Keratinocyte (primary cell): ENCODE measurements around the gene CARD11. TPM values are rescaled to one million over a fixed set of nuclear protein-coding genes. Genes with fewer than 3 reads are reported as not detected.

Experiments used
- DNase-seq: peaks from one replicate; pipeline ENCODE4 v3.0.0-alpha.2; 2011; ENCODE audit warnings: low read depth, missing footprints, low spot score
- FAIRE-seq: peaks from 2 replicates; lab custom pipeline; 2011; peaks lifted over from hg19 to GRCh38; lab: Jason Lieb, UNC
- H2AFZ ChIP-seq: 2 replicates; pipeline ENCODE4 v1.6.0; 2012; ENCODE audit warnings: low read length, control low read depth, inconsistent platforms; ENCODE audit not compliant: control insufficient read depth
- H3K27ac ChIP-seq: 2 replicates; pipeline ENCODE4 v1.5.1; 2011; ENCODE audit warnings: low read length; ENCODE audit not compliant: control insufficient read depth, insufficient read depth
- H3K27me3 ChIP-seq: 3 replicates; pipeline ENCODE4 v1.6.0; 2011; ENCODE audit warnings: low read length; ENCODE audit not compliant: control insufficient read depth, insufficient read depth; ENCODE audit errors: extremely low read depth
- H3K36me3 ChIP-seq, 2 experiments: 2 replicates in 1 of 2; 3 replicates in 1 of 2; pipeline ENCODE4 v1.5.1; 2011; ENCODE audit warnings: low read length in 2 of 2, mild to moderate bottlenecking in 1 of 2; ENCODE audit not compliant: control insufficient read depth in 2 of 2, insufficient read depth in 2 of 2; ENCODE audit errors: extremely low read depth in 1 of 2
- H3K4me1 ChIP-seq: 3 replicates; pipeline ENCODE4 v1.5.1; 2011; ENCODE audit warnings: low read length; ENCODE audit not compliant: control insufficient read depth, insufficient read depth; ENCODE audit errors: extremely low read depth
- H3K4me2 ChIP-seq: 3 replicates; pipeline ENCODE4 v1.6.0; 2011; ENCODE audit warnings: low read depth, low read length; ENCODE audit not compliant: control insufficient read depth, insufficient read depth; ENCODE audit errors: extremely low read depth
- H3K4me3 ChIP-seq, 3 experiments: fragments of 200-600 bp in 1 of 3; sonication (generic) in 1 of 3; 2 replicates in 2 of 3; 3 replicates in 1 of 3; pipeline ENCODE4 v1.5.1; 2011 to 2016; ENCODE audit warnings: low read length in 3 of 3, mild to moderate bottlenecking in 3 of 3, control low read depth in 2 of 3, inconsistent platforms in 1 of 3, low read depth in 1 of 3, mixed read lengths in 1 of 3, mixed run types in 1 of 3, moderate library complexity in 1 of 3; ENCODE audit not compliant: control insufficient read depth in 2 of 3, insufficient read depth in 2 of 3; ENCODE audit errors: extremely low read depth in 1 of 3
- H3K79me2 ChIP-seq: 2 replicates; pipeline ENCODE4 v1.6.0; 2012; ENCODE audit warnings: low read length; ENCODE audit not compliant: control insufficient read depth, insufficient read depth
- H3K9ac ChIP-seq: 3 replicates; pipeline ENCODE4 v1.6.0; 2011; ENCODE audit warnings: low read length; ENCODE audit not compliant: control insufficient read depth, insufficient read depth; ENCODE audit errors: extremely low read depth
- H3K9me1 ChIP-seq: 3 replicates; pipeline ENCODE4 v1.6.0; 2011; ENCODE audit warnings: low read length; ENCODE audit not compliant: control insufficient read depth, insufficient read depth; ENCODE audit errors: extremely low read depth
- H3K9me3 ChIP-seq: 2 replicates; pipeline ENCODE4 v1.5.1; 2012; ENCODE audit warnings: low read depth, low read length; ENCODE audit not compliant: control insufficient read depth
- H4K20me1 ChIP-seq: 3 replicates; pipeline ENCODE4 v1.6.0; 2011; ENCODE audit warnings: low read length; ENCODE audit not compliant: control insufficient read depth, insufficient read depth; ENCODE audit errors: extremely low read depth
- EZH2 ChIP-seq: IDR thresholded peaks from one replicate; pipeline ENCODE4 v1.6.1; 2012; ENCODE audit warnings: inconsistent platforms, mild to moderate bottlenecking, low read length, moderate library complexity
- dilution Hi-C: fragments of 300-500 bp; cut with MboI; formaldehyde crosslinking; loops from one replicate; pipeline ENCODE4 v1.7.0; 2020; ENCODE audit warnings: low sequenced_read_pairs; ENCODE audit not compliant: extremely low pct_ligation_motif_present
- polyA plus RNA-seq, 5 experiments: library from polyadenylated mRNA; depleted of rRNA in 3 of 5; stranded (reverse) in 3 of 5; stranded (forward) in 1 of 5; unstranded in 1 of 5; fragments of >200 nt; gene quantifications; 1 replicate in 1 of 5; 2 replicates in 3 of 5; 3 replicates in 1 of 5; pipeline versions ENCODE4 v1.2.1 to v1.2.3, GENCODE V29; 2011 to 2012; ENCODE audit warnings: missing spikeins in 2 of 5, low read depth in 1 of 5, low replicate concordance in 1 of 5
- TF ChIP-seq, protein P1 (sequence below), 3 experiments: IDR thresholded peaks in 1 of 3; conservative IDR thresholded peaks in 1 of 3; optimal IDR thresholded peaks in 1 of 3; 2 replicates in 2 of 3; 3 replicates in 1 of 3; pipeline versions ENCODE3 to v1.5.1; 2011; ENCODE audit warnings: low read length in 3 of 3, mild to moderate bottlenecking in 3 of 3, moderate library complexity in 2 of 3, control low read depth in 1 of 3, inconsistent platforms in 1 of 3; ENCODE audit not compliant: insufficient read depth in 2 of 3; ENCODE audit errors: extremely low read depth in 1 of 3

CARD11 gene
- polyA plus RNA-seq, 1 donor (not counting 4 experiments of a cell fraction or from before 2014, with no cell fraction given): 4.3 TPM

DNA sequence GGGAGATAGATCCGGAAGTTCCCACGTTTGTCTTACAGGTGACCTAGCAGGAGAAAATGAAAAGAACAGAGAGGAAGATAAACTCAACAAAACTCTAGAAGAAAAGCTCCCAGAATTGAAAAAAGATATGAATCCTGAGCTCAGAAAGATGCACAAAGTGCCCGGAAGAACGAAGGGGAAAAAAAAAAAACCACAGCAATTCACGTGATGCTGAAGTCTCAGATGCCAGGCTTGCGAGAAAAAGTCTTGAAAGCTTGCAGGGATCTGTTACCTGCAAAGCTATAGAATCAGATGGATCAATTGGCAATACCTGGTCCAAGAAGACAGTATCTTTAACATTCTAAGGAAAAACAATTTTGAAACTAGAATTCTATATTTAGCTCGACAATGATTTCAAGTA lies 33.5 kb downstream of the CARD11 start:
- no peak overlapping the region for H3K4me2 ChIP-seq
- no peak overlapping the region for H3K9ac ChIP-seq
- FAIRE-seq (no peak), DNase-seq (no peak)
- H3K27me3 ChIP-seq: no peaks in the 10 kb centered on the region
- H3K27ac ChIP-seq: no peak overlapping the region
- no peaks in the 10 kb centered on the region for H3K79me2 ChIP-seq
- H2AFZ ChIP-seq: no peak overlapping the region
- H3K4me3 ChIP-seq: no peak overlapping the region
- no peak for TF ChIP-seq EZH2
- TF ChIP-seq, protein P1, sequence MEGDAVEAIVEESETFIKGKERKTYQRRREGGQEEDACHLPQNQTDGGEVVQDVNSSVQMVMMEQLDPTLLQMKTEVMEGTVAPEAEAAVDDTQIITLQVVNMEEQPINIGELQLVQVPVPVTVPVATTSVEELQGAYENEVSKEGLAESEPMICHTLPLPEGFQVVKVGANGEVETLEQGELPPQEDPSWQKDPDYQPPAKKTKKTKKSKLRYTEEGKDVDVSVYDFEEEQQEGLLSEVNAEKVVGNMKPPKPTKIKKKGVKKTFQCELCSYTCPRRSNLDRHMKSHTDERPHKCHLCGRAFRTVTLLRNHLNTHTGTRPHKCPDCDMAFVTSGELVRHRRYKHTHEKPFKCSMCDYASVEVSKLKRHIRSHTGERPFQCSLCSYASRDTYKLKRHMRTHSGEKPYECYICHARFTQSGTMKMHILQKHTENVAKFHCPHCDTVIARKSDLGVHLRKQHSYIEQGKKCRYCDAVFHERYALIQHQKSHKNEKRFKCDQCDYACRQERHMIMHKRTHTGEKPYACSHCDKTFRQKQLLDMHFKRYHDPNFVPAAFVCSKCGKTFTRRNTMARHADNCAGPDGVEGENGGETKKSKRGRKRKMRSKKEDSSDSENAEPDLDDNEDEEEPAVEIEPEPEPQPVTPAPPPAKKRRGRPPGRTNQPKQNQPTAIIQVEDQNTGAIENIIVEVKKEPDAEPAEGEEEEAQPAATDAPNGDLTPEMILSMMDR (optimal IDR thresholded peaks at IDR 0.05 in 1 of 3, IDR thresholded peaks at IDR 0.05 in 1 of 3, conservative IDR thresholded peaks at IDR 0.05 in 1 of 3; ENCODE audit: extremely low read depth in 1 of 3, insufficient read depth in 2 of 3, low read length in 3 of 3): no peak
- no peaks in the 10 kb centered on the region for H3K36me3 ChIP-seq
- no peaks in the 10 kb centered on the region for H3K9me3 ChIP-seq
- no peaks in the 10 kb centered on the region for H3K9me1 ChIP-seq
- dilution Hi-C loops: no loop called here
- H4K20me1 ChIP-seq: no peaks in the 10 kb centered on the region
- no peaks in the 10 kb centered on the region for H3K4me1 ChIP-seq

DNA sequence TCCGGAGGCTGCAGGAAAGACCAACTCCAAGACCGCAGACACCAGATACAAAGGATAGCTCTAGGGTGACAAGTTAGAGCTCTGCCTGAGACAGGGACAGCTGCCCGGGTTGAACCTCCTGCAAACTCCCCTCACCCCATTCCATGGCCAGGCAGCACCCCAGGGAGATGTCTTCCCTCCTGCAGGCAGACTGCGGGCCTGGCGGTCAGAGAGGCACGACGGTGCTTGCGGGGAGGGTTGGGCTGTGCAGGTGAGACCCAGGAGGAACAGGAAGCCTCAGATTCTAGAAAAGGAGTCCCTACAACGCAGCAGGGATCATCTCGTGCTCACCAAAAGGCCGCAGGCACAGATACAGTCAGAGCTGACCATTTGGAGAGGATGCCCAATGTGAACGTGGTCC lies 34.6 kb downstream of the CARD11 start:
- H2AFZ ChIP-seq: no peak overlapping the region
- H3K4me1 ChIP-seq: no peaks in the 10 kb centered on the region
- no peaks in the 10 kb centered on the region for H3K9me1 ChIP-seq
- no peak overlapping the region for H3K4me2 ChIP-seq
- H3K36me3 ChIP-seq: no peaks in the 10 kb centered on the region
- no peak for TF ChIP-seq EZH2
- TF ChIP-seq, protein P1 (optimal IDR thresholded peaks at IDR 0.05 in 1 of 3, IDR thresholded peaks at IDR 0.05 in 1 of 3, conservative IDR thresholded peaks at IDR 0.05 in 1 of 3; ENCODE audit: extremely low read depth in 1 of 3, insufficient read depth in 2 of 3, low read length in 3 of 3): no peak
- H3K9ac ChIP-seq: no peak overlapping the region
- no peaks in the 10 kb centered on the region for H3K27me3 ChIP-seq
- no peaks in the 10 kb centered on the region for H3K79me2 ChIP-seq
- dilution Hi-C loops: no loop called here
- H3K27ac ChIP-seq: no peak overlapping the region
- DNase-seq: no peak
- H3K9me3 ChIP-seq: no peaks in the 10 kb centered on the region
- no peak for FAIRE-seq
- H4K20me1 ChIP-seq: no peaks in the 10 kb centered on the region
- no peak overlapping the region for H3K4me3 ChIP-seq
